Body of pancreas (tissue), 4 donors: ENCODE measurements around the gene PPIG. TPM values are rescaled to one million over a fixed set of nuclear protein-coding genes. Genes with fewer than 3 reads are reported as not detected.

Experiments used
- ATAC-seq: fragments of 150-250 bp; one replicate; pipeline ENCODE4 v1.9.1; 2016
- DNase-seq, 4 donors: peaks; one replicate each; pipeline ENCODE4 v3.0.0-alpha.2; 2019
- H3K27ac ChIP-seq, 4 donors: fragments of 200-600 bp; sonication (generic); 1 replicate in 3 of 4; 2 replicates in 1 of 4; pipeline versions ENCODE4 v1.5.1 to v1.6.1; 2016 to 2019; ENCODE audit warnings: mild to moderate bottlenecking in 1 of 4, mixed read lengths in 1 of 4, moderate library complexity in 1 of 4
- H3K27me3 ChIP-seq, 2 donors: fragments of 200-600 bp; sonication (generic); one replicate each; pipeline ENCODE4 v1.6.0; 2016; ENCODE audit warnings: mild to moderate bottlenecking in 1 of 2
- H3K36me3 ChIP-seq, 2 donors: fragments of 200-600 bp; sonication (generic); replicated peaks in 1 of 2; 2 replicates each; pipeline ENCODE4 v1.5.1; 2016; ENCODE audit warnings: low read depth in 2 of 2; ENCODE audit not compliant: insufficient read depth in 1 of 2
- H3K4me1 ChIP-seq: fragments of 200-600 bp; sonication (generic); one replicate; pipeline ENCODE4 v1.6.0; 2016
- H3K4me3 ChIP-seq, 2 donors: fragments of 200-600 bp; sonication (generic); 1 replicate in 1 of 2; 2 replicates in 1 of 2; pipeline ENCODE4 v1.5.1; 2016 to 2019
- H3K9me3 ChIP-seq, 3 donors: fragments of 200-600 bp; sonication (generic); 1 replicate in 2 of 3; 2 replicates in 1 of 3; pipeline ENCODE4 v1.5.1; 2016
- POLR2A ChIP-seq, 3 donors: fragments of 450-650 bp; IDR thresholded peaks; one replicate each; pipeline ENCODE4 v1.6.1; 2016; ENCODE audit warnings: antibody characterized with exemption in 3 of 3, mild to moderate bottlenecking in 2 of 3
- WGBS, 2 donors: methylation state at CpG; one replicate each; pipeline ENCODE4 v1.1.5; 2017; 5-methylcytosine and 5-hydroxymethylcytosine counted together
- intact Hi-C: fragments of 100-400 bp; cut with DNase I; formaldehyde crosslinking; loops from one replicate; pipeline ENCODE4 v1.15.1; 2023
- total RNA-seq, 2 donors: library from RNA; depleted of rRNA; stranded (reverse); fragments of >200 nt; gene quantifications; one replicate each; pipeline ENCODE4 v1.1.0, GENCODE V29; 2016
- TF ChIP-seq, protein P1 (sequence below), 7 experiments: fragments of 450-650 bp in 4 of 7; fragments of 200-600 bp in 3 of 7; sonication (generic) in 3 of 7; IDR thresholded peaks; one replicate each; pipeline ENCODE4 v1.5.1; 2016 to 2019; ENCODE audit warnings: antibody characterized with exemption in 7 of 7

PPIG gene
- total RNA-seq, 2 donors from 2014 or later: 22.3 to 25.1 TPM

DNA sequence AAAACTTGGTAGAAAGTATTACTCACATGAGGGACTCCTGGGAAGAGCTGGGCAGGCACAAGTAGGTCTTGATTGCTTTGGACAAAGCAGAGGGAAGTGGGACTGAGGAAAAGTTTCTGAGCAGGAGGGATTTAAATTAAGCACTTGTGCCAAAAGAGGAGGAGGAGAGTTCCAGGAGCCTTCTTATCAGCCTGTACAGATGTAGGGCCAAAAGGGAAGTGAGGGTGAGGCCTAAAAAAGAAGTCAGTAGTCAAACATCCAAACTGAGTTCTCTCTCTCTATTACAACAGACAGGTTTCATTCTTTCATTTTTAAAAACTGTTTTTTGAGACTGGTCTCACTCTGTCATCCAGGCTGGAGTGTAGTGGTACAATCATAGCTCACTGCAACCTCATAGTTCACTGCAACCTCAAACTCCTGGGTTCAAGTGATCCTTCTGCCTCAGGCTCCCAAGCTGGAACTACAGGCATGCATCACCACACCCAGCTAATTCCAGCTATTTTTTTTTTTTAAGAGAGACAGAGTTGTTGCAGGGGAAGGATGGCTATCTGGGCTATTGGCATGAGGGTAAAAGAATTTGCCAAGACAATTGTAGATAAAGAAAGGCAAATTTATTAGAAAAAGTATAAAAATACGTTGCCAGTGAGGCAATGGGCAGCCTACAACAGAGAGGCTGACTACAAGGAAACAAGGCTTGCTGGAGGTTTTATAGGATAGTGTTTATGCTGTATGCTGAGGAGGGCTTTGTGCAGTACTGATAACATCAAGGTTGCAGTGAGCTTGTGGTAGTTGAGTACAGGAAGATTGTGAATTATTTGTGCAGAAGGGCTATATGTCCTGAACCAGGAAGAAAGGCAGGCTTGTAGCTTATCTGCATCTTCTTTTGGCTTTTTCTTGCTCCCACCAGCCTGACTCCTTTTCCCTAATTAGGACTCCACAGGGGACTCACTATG is 81.1 kb downstream of the PPIG start:
- Histone ChIP-seq H3K4me1 (peaks cover 5% of the 10 kb centered on the region), H3K27ac (no peak overlapping the region), H3K9me3 (no peaks in the 10 kb centered on the region), H3K4me3 (no peak overlapping the region), H3K27me3 (no peaks in the 10 kb centered on the region), H3K36me3 (no peaks in the 10 kb centered on the region)
- intact Hi-C loops: no loop called here
- WGBS, 2 donors: 67 to 72% methylated on average over 1 of the region's 1 CpG
- no peak for DNase-seq
- TF ChIP-seq POLR2A (IDR thresholded peaks at IDR 0.05): no peak
- TF ChIP-seq, protein P1, sequence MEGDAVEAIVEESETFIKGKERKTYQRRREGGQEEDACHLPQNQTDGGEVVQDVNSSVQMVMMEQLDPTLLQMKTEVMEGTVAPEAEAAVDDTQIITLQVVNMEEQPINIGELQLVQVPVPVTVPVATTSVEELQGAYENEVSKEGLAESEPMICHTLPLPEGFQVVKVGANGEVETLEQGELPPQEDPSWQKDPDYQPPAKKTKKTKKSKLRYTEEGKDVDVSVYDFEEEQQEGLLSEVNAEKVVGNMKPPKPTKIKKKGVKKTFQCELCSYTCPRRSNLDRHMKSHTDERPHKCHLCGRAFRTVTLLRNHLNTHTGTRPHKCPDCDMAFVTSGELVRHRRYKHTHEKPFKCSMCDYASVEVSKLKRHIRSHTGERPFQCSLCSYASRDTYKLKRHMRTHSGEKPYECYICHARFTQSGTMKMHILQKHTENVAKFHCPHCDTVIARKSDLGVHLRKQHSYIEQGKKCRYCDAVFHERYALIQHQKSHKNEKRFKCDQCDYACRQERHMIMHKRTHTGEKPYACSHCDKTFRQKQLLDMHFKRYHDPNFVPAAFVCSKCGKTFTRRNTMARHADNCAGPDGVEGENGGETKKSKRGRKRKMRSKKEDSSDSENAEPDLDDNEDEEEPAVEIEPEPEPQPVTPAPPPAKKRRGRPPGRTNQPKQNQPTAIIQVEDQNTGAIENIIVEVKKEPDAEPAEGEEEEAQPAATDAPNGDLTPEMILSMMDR (IDR thresholded peaks at IDR 0.05): no peak
- ATAC-seq: no peak

- DNase-seq (no peak), ATAC-seq (no peak)
- WGBS, 2 donors: 39 to 42% methylated on average over 2 of the region's 2 CpGs
Measured at GRCh38 chr2:169667583-169667982, 83.4 kb downstream of the PPIG start.

DNA sequence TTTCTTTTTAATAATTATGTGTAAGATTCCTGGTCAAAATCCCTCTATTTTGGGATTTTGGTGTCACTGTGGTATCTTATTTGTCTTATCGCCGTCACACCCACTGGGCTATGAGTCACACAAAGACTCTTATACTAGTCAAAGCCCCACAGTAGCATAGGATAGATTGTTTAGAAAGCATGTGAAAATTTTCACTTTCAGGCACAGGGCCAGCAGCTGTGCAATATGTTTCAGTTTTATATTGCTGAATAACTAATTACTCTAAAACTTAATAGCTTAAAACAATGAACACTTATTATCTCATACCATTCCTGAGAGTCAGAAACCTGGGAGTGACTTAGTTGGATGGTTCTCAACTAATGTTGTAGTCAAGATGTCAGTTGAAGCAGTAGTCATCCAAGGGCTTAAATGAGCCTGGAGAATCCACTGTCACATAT is 86.1 kb downstream of the PPIG start:
- intact Hi-C loops: no loop called here
- Histone ChIP-seq H3K4me3 (no peak overlapping the region), H3K4me1 (peaks cover 5% of the 10 kb centered on the region), H3K27ac (no peak overlapping the region), H3K36me3 (no peaks in the 10 kb centered on the region), H3K9me3 (no peaks in the 10 kb centered on the region), H3K27me3 (no peaks in the 10 kb centered on the region)
- ATAC-seq (no peak), DNase-seq (no peak)
- 74 to 84% methylated on average over 2 of the region's 2 CpGs for WGBS, 2 donors
- TF ChIP-seq POLR2A (IDR thresholded peaks at IDR 0.05): no peak

More at GRCh38 chr2:169667583-169667982, 83.4 kb downstream of the PPIG start:
- intact Hi-C loops: no loop called here
- Histone ChIP-seq H3K4me3 (no peak overlapping the region), H3K36me3 (no peaks in the 10 kb centered on the region), H3K4me1 (peaks cover 5% of the 10 kb centered on the region), H3K27ac (no peak overlapping the region), H3K9me3 (no peaks in the 10 kb centered on the region), H3K27me3 (no peaks in the 10 kb centered on the region)
- TF ChIP-seq, protein P1 (IDR thresholded peaks at IDR 0.05): no peak
- no peak for TF ChIP-seq POLR2A (IDR thresholded peaks at IDR 0.05)

DNA sequence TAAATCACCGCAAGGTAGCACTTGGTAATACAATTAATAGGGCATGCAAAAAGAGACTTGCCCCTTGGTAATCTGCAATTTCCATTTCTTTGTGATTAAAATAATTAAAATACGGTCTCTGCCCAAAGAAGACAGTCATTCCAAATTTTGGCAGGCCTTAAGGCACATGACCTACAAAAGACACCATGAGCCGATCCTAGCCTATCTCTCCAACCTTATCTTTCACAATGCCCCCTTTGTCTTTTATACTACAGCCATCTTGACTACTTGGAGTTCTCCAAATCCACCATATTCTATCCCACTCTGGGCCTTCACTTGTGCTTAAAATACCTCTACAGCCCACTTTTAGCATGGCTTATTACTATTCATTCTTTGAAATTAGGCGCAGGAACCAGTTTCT is 86.8 kb downstream of the PPIG start:
- intact Hi-C loops: no loop called here
- no peak for ATAC-seq
- 95 to 99% methylated on average over 4 of the region's 4 CpGs for WGBS, 2 donors

GRCh38 chr2:169672406-169672805 is 88.3 kb downstream of the PPIG start:
- Histone ChIP-seq H3K27me3 (no peaks in the 10 kb centered on the region), H3K4me3 (no peak overlapping the region), H3K9me3 (no peaks in the 10 kb centered on the region), H3K27ac (no peak overlapping the region), H3K4me1 (peaks cover 5% of the 10 kb centered on the region), H3K36me3 (no peaks in the 10 kb centered on the region)
- intact Hi-C loops: no loop called here
- TF ChIP-seq POLR2A (IDR thresholded peaks at IDR 0.05): no peak
- TF ChIP-seq, protein P1 (IDR thresholded peaks at IDR 0.05): no peak
- DNase-seq (no peak), ATAC-seq (no peak)
- WGBS, 2 donors: 74 to 90% methylated on average over 6 of the region's 6 CpGs

More for the DNA sequence above, 86.8 kb downstream of the PPIG start:
- Histone ChIP-seq H3K27me3 (no peaks in the 10 kb centered on the region), H3K36me3 (no peaks in the 10 kb centered on the region), H3K27ac (no peak overlapping the region), H3K4me1 (peaks cover 5% of the 10 kb centered on the region), H3K4me3 (no peak overlapping the region), H3K9me3 (no peaks in the 10 kb centered on the region)
- TF ChIP-seq, protein P1 (IDR thresholded peaks at IDR 0.05): no peak
- TF ChIP-seq POLR2A (IDR thresholded peaks at IDR 0.05): no peak
- no peak for DNase-seq
